HepG2 (cell line): ENCODE data around the gene PYGO2. TPM values are rescaled to one million over a fixed set of nuclear protein-coding genes. Genes with fewer than 3 reads are reported as not detected.
A peak's percentile ranks its signal among the peaks of the same experiment; 100 is the strongest.

Source experiments
- AKAP8 ChIP-seq: sonication (generic); formaldehyde crosslinking; IDR thresholded peaks from 2 replicates; pipeline ENCODE4 v1.5.1; 2020; ENCODE audit warnings: mild to moderate bottlenecking, missing genetic modification reagents
- BHLHE40 ChIP-seq: IDR thresholded peaks from 2 replicates; pipeline ENCODE4 v1.6.1; 2011; ENCODE audit warnings: low read length, improper control_type of control experiment
- EED ChIP-seq: sonication (generic); formaldehyde crosslinking; IDR thresholded peaks from 2 replicates; pipeline ENCODE4 v1.5.0; 2020; ENCODE audit warnings: mild to moderate bottlenecking, missing genetic modification reagents
- ELF1 ChIP-seq: sonication (generic); formaldehyde crosslinking; IDR thresholded peaks from 2 replicates; pipeline ENCODE4 v1.4.0; 2020; ENCODE audit warnings: missing genetic modification reagents
- ESRRA ChIP-seq: sonication (generic); formaldehyde crosslinking; IDR thresholded peaks from 2 replicates; pipeline ENCODE4 v1.5.1; 2020; ENCODE audit warnings: mild to moderate bottlenecking, low read depth, missing genetic modification reagents
- FOXO4 ChIP-seq: sonication (generic); formaldehyde crosslinking; conservative IDR thresholded peaks from 2 replicates; pipeline ENCODE4 v1.8.1; 2023; ENCODE audit warnings: missing genetic modification reagents
- HMG20A ChIP-seq: IDR thresholded peaks from 2 replicates; pipeline ENCODE4 v1.6.1; 2016; ENCODE audit warnings: borderline replicate concordance
- KDM5B ChIP-seq: sonication (generic); formaldehyde crosslinking; IDR thresholded peaks from 2 replicates; pipeline ENCODE4 v1.4.0; 2020; ENCODE audit warnings: missing genetic modification reagents, mild to moderate bottlenecking, borderline replicate concordance
- MED8 ChIP-seq: sonication (generic); formaldehyde crosslinking; IDR thresholded peaks from 2 replicates; pipeline ENCODE4 v1.8.1; 2023; ENCODE audit warnings: mild to moderate bottlenecking, missing genetic modification reagents; ENCODE audit not compliant: insufficient replicate concordance
- PAXIP1 ChIP-seq: sonication (generic); formaldehyde crosslinking; conservative IDR thresholded peaks from 2 replicates; pipeline ENCODE4 v1.4.0; 2020; ENCODE audit warnings: mild to moderate bottlenecking, missing genetic modification reagents, moderate library complexity
- PREB ChIP-seq: sonication (generic); formaldehyde crosslinking; IDR thresholded peaks from 2 replicates; pipeline ENCODE4 v1.4.0; 2020; ENCODE audit warnings: missing genetic modification reagents
- SAP130 ChIP-seq: IDR thresholded peaks from 2 replicates; pipeline ENCODE4 v1.6.1; 2016; ENCODE audit warnings: low read depth
- TAF1 ChIP-seq: sonication (generic); formaldehyde crosslinking; IDR thresholded peaks from 2 replicates; pipeline ENCODE4 v1.4.0; 2020; ENCODE audit warnings: missing genetic modification reagents
- ZBTB14 ChIP-seq: sonication (generic); formaldehyde crosslinking; IDR thresholded peaks from 2 replicates; pipeline ENCODE4 v1.4.0; 2020; ENCODE audit warnings: missing genetic modification reagents
- ZBTB7B ChIP-seq: sonication (generic); formaldehyde crosslinking; IDR thresholded peaks from 2 replicates; pipeline ENCODE4 v1.4.0; 2020; ENCODE audit warnings: missing genetic modification reagents
- ZNF263 ChIP-seq: sonication (generic); formaldehyde crosslinking; IDR thresholded peaks from 2 replicates; pipeline ENCODE4 v1.4.0; 2020; ENCODE audit warnings: missing genetic modification reagents
- ZNF343 ChIP-seq: sonication (generic); formaldehyde crosslinking; IDR thresholded peaks from 2 replicates; pipeline ENCODE4 v1.4.0; 2020; ENCODE audit warnings: mild to moderate bottlenecking, missing genetic modification reagents
- ZNF557 ChIP-seq: sonication (generic); formaldehyde crosslinking; IDR thresholded peaks from 2 replicates; pipeline ENCODE4 v1.4.0; 2020; ENCODE audit warnings: missing genetic modification reagents
- ZNF784 ChIP-seq: sonication (generic); formaldehyde crosslinking; IDR thresholded peaks from 2 replicates; pipeline ENCODE4 v1.5.1; 2020; ENCODE audit warnings: missing genetic modification reagents, mild to moderate bottlenecking, borderline replicate concordance
- ZNF816 ChIP-seq: sonication (generic); formaldehyde crosslinking; IDR thresholded peaks from 2 replicates; pipeline ENCODE4 v1.8.0; 2022; ENCODE audit warnings: missing genetic modification reagents, mild to moderate bottlenecking, borderline replicate concordance
- ZSCAN29 ChIP-seq: sonication (generic); formaldehyde crosslinking; conservative IDR thresholded peaks from 2 replicates; pipeline ENCODE4 v1.4.0; 2020; ENCODE audit warnings: mild to moderate bottlenecking, missing genetic modification reagents
- polyA plus RNA-seq, 8 experiments: library from polyadenylated mRNA; depleted of rRNA in 3 of 8; stranded (reverse) in 7 of 8; unstranded in 1 of 8; fragments of >200 nt; fragmentation: Illumina TruSeq in 4 of 8; extraction: Trizol in 4 of 8; gene quantifications; 2 replicates each; pipeline versions ENCODE4 v1.2.1 to v1.2.3, GENCODE V29; 2011 to 2016; ENCODE audit warnings: low read depth in 4 of 8, missing spikeins in 1 of 8, mixed read lengths in 1 of 8; ENCODE audit not compliant: insufficient read depth in 1 of 8
- total RNA-seq, 5 experiments: library from RNA; depleted of rRNA; stranded (reverse); fragments of >200 nt; fragmentation: Illumina TruSeq; extraction: Trizol; gene quantifications; 2 replicates each; pipeline ENCODE4 v1.2.3, GENCODE V29; 2016; ENCODE audit warnings: low read depth in 1 of 5

Gene PYGO2
- total and polyA plus RNA-seq, 2 of the 13 experiments (the other 11 are each of a cell fraction or from before 2014, with no cell fraction given) = 20.3 to 21.8 TPM

- TF ChIP-seq EED (peak; percentile 85), ESRRA (CRISPR knock-in tag) (peak; percentile 56; the same call in 1 of the 2 replicates), KDM5B (CRISPR knock-in tag) (peak; percentile 62; the same call in 1 of the 2 replicates), TAF1 (CRISPR knock-in tag) (peak; percentile 89), ZNF784 (CRISPR knock-in tag) (no peak; the same call in 1 of the 2 replicates), FOXO4 (CRISPR knock-in tag) (0 out of 2 replicates have a peak, but pooled peaks have one; percentile 53), ZBTB14 (CRISPR knock-in tag) (peak; percentile 34; the same call in 1 of the 2 replicates), ZNF263 (CRISPR knock-in tag) (peak; percentile 54; the same call in 1 of the 2 replicates), ELF1 (CRISPR knock-in tag) (peak; percentile 66), BHLHE40 (peak; percentile 87), PREB (0 out of 2 replicates have a peak, but pooled peaks have one; percentile 71), ZBTB7B (CRISPR knock-in tag) (peak; percentile 55), ZNF557 (CRISPR knock-in tag) (peak; percentile 89; the same call in 1 of the 2 replicates), HMG20A (no peak), MED8 (no peak), SAP130 (CRISPR knock-in tag) (peak; percentile 89), ZNF343 (peak; percentile 83; the same call in 1 of the 2 replicates), AKAP8 (peak; percentile 90), ZSCAN29 (no peak; the same call in 1 of the 2 replicates), PAXIP1 (CRISPR knock-in tag) (peak; percentile 79), ZNF816 (CRISPR knock-in tag) (no peak; the same call in 1 of the 2 replicates)
Observed at GRCh38 chr1:154961207-154962155, at the start of gene PYGO2 (continued).
